BJ (cell line): ENCODE measurements around the gene TAS1R3. TPM values are rescaled to one million over a fixed set of nuclear protein-coding genes. Genes with fewer than 3 reads are reported as not detected.

Experiments used
- CTCF ChIA-PET: fragments of 350-600 bp; formaldehyde crosslinking; extraction: SDS; loops from one replicate; lab custom pipeline; 2021; ENCODE audit warnings: antibody characterized with exemption, inconsistent platforms; lab: Yijun Ruan, JAX
- POLR2A ChIA-PET: fragments of 300-600 bp; sonication (Branson Sonifier 250); formaldehyde crosslinking; extraction: SDS; loops from one replicate; lab custom pipeline; 2021; ENCODE audit warnings: antibody characterized with exemption; lab: Charles Lee
- DNase-seq: peaks from one replicate; pipeline ENCODE4 v3.0.0-alpha.2; 2011; ENCODE audit warnings: low read depth
- H3K27me3 ChIP-seq: 2 replicates; pipeline ENCODE4 v1.6.0; 2011; ENCODE audit warnings: low read length; ENCODE audit not compliant: control insufficient read depth, insufficient read depth
- H3K36me3 ChIP-seq: 2 replicates; pipeline ENCODE4 v1.5.1; 2011; ENCODE audit warnings: low read length; ENCODE audit not compliant: control insufficient read depth, insufficient read depth
- H3K4me3 ChIP-seq: 2 replicates; pipeline ENCODE4 v1.5.1; 2011; ENCODE audit warnings: low read depth, mild to moderate bottlenecking, control low read depth, low read length
- CTCF ChIP-seq: IDR thresholded peaks from 2 replicates; pipeline ENCODE4 v1.5.1; 2011; ENCODE audit warnings: low read depth, mild to moderate bottlenecking, control low read depth, inconsistent platforms, low read length, moderate library complexity; ENCODE audit not compliant: insufficient read depth
- polyA plus RNA-seq: library from polyadenylated mRNA; depleted of rRNA; stranded (reverse); fragments of >200 nt; gene quantifications from 2 replicates; pipeline ENCODE4 v1.2.3, GENCODE V29; 2011

The TAS1R3 gene
- polyA plus RNA-seq, 1 experiment, result 0.11 TPM

GRCh38 chr1:1336446-1336845, 5.4 kb downstream of the TAS1R3 start:
- TF ChIP-seq CTCF, result no peak
- no peaks in the 10 kb centered on the region for H3K27me3 ChIP-seq
- CTCF ChIA-PET, result interaction anchor here (1.1 to 2.7 kb wide), 3 partner anchors 10 to 35 kb away, joined by 3 to 13 read pairs (median 6); no protein-coding TSS in a partner anchor
- POLR2A ChIA-PET, result no interaction called here
- H3K36me3 ChIP-seq, result peaks cover 22% of the 10 kb centered on the region
- DNase-seq, result no peak
- H3K4me3 ChIP-seq, result no peak overlapping the region

- Histone ChIP-seq H3K4me3 (no peak overlapping the region), H3K36me3 (peaks cover 28% of the 10 kb centered on the region), H3K27me3 (no peaks in the 10 kb centered on the region)
- no peak for TF ChIP-seq CTCF
- CTCF ChIA-PET, result interaction anchor here (2.1 to 2.7 kb wide), 2 partner anchors 9 to 35 kb away, joined by 6 to 13 read pairs; no protein-coding TSS in a partner anchor
- POLR2A ChIA-PET, result no interaction called here
- no peak for DNase-seq
Observed at GRCh38 chr1:1336931-1337792, 6.1 kb downstream of the TAS1R3 start.

GRCh38 chr1:1337793-1338147, 6.7 kb downstream of the TAS1R3 start:
- TF ChIP-seq CTCF, result no peak
- ChIA-PET POLR2A (no interaction called here), CTCF (no interaction called here)
- no peaks in the 10 kb centered on the region for H3K27me3 ChIP-seq
- H3K4me3 ChIP-seq, result no peak overlapping the region
- peaks cover 28% of the 10 kb centered on the region for H3K36me3 ChIP-seq
- DNase-seq, result no peak

- ChIA-PET CTCF (interaction anchor here (0.5 kb wide), 1 partner anchor 333 kb away, joined by 3 read pairs; no protein-coding TSS in a partner anchor), POLR2A (no interaction called here)
- no peak for TF ChIP-seq CTCF
- Histone ChIP-seq H3K27me3 (no peaks in the 10 kb centered on the region), H3K4me3 (no peak overlapping the region), H3K36me3 (peaks cover 28% of the 10 kb centered on the region)
- DNase-seq, result no peak
Observed at GRCh38 chr1:1338278-1338677, 7.2 kb downstream of the TAS1R3 start.

GRCh38 chr1:1340185-1340584, 9.1 kb downstream of the TAS1R3 start:
- TF ChIP-seq CTCF, result no peak
- CTCF ChIA-PET, result no interaction called here
- Histone ChIP-seq H3K36me3 (peaks cover 31% of the 10 kb centered on the region), H3K27me3 (no peaks in the 10 kb centered on the region), H3K4me3 (no peak overlapping the region)
- POLR2A ChIA-PET, result no interaction called here
- no peak for DNase-seq
